Measurements from ENCODE around the gene SNRNP25. TPM values are rescaled to one million over a fixed set of nuclear protein-coding genes. Genes with fewer than 3 reads are reported as not detected.
A peak's percentile ranks its signal among the peaks of the same experiment; 100 is the strongest.

The SNRNP25 gene
- total and polyA plus RNA-seq, 3 donors from 2014 or later = 12.8 to 26.9 (median 17.5) TPM

DNA sequence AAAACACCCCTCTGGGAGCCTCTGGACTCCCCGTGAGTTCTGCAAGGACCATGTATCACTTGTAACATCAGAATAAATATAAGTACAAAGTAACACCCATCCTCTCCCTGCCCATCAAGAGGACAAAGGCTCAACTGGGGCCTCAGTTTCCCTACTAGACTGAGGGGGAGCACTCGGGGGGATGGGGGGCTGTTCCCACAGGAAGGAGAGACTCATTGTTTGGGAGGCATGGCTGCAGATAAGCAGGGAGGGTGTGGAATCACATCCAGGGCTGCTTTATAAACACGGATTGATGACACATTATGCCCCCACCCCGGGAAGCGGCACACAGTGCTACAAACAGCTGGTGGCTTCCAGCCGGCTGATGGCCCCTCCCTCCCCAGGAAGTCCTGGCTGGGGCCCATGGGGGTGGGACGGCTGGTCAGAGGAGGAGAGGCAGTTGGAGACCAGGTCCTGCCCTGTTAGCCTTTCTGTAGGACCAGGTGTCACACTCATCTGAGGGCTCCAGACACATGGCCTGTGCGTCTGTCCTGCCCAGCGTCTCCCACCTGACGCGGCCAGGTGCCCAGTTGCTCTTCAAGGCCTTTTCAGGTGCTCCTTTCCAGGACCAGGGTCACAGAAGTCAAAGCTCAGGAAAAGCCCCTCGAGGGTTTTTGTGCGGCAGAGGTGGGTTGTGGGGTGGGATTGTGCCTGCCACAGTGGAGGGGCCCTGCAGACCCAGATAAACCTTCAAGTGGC, 23.1 kb downstream of the SNRNP25 start:
- no peaks in the 10 kb centered on the region for H3K9me3 ChIP-seq
- peaks cover 29% of the 10 kb centered on the region for H3K4me1 ChIP-seq
- peak; percentile 60 for DNase-seq
- intact Hi-C loops (cut with DNase I; ENCODE audit: low total_unique reads) = no loop called here
- 23 to 38% methylated on average over 6 to 13 of the region's 13 CpGs for WGBS, 2 donors
- TF ChIP-seq POLR2A (IDR thresholded peaks at IDR 0.05) = no peak
- TF ChIP-seq, protein P1, sequence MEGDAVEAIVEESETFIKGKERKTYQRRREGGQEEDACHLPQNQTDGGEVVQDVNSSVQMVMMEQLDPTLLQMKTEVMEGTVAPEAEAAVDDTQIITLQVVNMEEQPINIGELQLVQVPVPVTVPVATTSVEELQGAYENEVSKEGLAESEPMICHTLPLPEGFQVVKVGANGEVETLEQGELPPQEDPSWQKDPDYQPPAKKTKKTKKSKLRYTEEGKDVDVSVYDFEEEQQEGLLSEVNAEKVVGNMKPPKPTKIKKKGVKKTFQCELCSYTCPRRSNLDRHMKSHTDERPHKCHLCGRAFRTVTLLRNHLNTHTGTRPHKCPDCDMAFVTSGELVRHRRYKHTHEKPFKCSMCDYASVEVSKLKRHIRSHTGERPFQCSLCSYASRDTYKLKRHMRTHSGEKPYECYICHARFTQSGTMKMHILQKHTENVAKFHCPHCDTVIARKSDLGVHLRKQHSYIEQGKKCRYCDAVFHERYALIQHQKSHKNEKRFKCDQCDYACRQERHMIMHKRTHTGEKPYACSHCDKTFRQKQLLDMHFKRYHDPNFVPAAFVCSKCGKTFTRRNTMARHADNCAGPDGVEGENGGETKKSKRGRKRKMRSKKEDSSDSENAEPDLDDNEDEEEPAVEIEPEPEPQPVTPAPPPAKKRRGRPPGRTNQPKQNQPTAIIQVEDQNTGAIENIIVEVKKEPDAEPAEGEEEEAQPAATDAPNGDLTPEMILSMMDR (IDR thresholded peaks at IDR 0.05) = no peak
- no peaks in the 10 kb centered on the region for H3K27me3 ChIP-seq
- peak overlapping the region in 1 of 2 donors; percentile 80 for H3K4me3 ChIP-seq
- H3K27ac ChIP-seq = peak overlapping the region; percentile 80 to 89
- no peaks in the 10 kb centered on the region for H3K36me3 ChIP-seq (ENCODE audit: low read depth, missing control alignments)

DNA sequence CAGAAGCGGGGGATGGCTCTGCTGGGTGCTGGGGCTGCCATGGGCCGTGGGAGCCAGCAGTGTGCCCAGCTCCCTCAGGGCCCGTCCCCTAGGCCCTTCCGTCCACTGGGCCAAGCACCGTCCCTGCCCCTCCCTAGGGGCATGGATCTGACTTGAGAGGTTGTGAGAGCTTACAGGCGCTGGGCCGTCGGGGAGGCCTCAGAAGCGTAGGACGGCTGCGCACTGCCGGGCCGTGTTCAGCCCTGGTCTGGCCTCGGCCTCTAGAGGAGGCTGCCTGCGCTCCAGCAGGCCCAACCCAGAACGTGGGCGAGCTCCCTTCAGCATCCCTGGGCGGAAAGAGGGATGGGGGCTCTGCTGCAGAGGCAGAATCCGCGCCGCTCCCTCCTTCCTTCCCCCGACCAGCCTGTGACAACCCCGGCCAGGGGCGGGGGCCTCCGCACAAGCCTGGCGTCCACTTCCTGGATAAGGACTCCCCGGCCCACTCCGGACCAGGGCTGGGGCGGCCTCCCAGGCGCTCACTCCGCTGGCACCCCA, 23.7 kb downstream of the SNRNP25 start:
- intact Hi-C loops (cut with DNase I; ENCODE audit: low total_unique reads) = no loop called here

DNA sequence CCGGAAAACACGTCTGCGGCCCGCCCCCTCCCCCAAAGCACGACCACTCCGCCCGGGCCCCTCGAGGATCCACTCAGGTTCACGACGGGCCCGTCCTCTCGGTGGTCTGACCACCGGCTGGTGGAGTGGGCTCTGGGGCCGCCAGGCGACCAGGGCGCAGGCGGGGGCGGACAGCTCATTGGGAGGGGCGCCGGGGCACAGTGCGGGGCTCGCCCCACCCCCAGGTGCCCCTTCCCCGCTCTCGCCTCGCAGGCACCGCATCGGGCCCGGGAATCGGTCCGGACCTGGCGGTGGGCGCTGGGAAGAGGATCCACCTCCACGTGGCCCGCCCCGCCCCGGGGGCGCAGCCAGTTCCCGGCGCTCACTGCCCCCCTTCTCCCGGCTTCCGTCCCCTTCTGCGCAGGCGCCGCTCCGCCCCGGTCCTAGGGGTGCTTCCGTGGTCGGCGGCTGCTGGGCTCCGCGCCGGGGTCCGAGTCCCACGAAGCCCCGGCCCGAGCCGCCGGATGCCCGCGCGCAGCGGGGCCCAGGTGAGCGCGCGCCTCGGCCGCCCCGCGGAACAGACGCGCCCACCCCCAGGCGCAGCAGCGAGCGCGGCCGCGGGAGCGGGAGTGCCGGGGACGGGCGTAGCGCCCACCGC, 24.3 kb downstream of the SNRNP25 start, which contains the start of gene MPG:
MPG (plus strand) TSS at position 419 of the 637 bp plus-strand sequence; CDS start at position 504, 85 bp downstream.
- Histone ChIP-seq H3K4me3 (peak within 1 kb of the TSS; percentile 80 to 86), H3K9me3 (no peaks in the 10 kb centered on the region), H3K27me3 (no peaks in the 10 kb centered on the region), H3K4me1 (peaks cover 29% of the 10 kb centered on the region), H3K27ac (peak within 1 kb of the TSS; percentile 80 to 89), H3K36me3 (ENCODE audit: low read depth, missing control alignments) (no peaks in the 10 kb centered on the region)
- peak; percentile 83 for DNase-seq
- intact Hi-C loops (cut with DNase I; ENCODE audit: low total_unique reads) = no loop called here
- TF ChIP-seq, protein P1 (IDR thresholded peaks at IDR 0.05) = no peak
- TF ChIP-seq POLR2A (IDR thresholded peaks at IDR 0.05) = no peak
- WGBS, 2 donors = 0% methylated on average over 19 to 31 of the region's 83 CpGs

More for the DNA sequence above, 23.7 kb downstream of the SNRNP25 start:
- no peaks in the 10 kb centered on the region for H3K27me3 ChIP-seq
- TF ChIP-seq, protein P1 (IDR thresholded peaks at IDR 0.05) = no peak
- TF ChIP-seq POLR2A (IDR thresholded peaks at IDR 0.05) = no peak
- DNase-seq = peak; percentile 51
- no peaks in the 10 kb centered on the region for H3K9me3 ChIP-seq
- peaks cover 29% of the 10 kb centered on the region for H3K4me1 ChIP-seq
- H3K4me3 ChIP-seq = peak overlapping the region; percentile 80 to 86
- no peaks in the 10 kb centered on the region for H3K36me3 ChIP-seq (ENCODE audit: low read depth, missing control alignments)
- H3K27ac ChIP-seq = peak overlapping the region; percentile 80 to 89
- WGBS, 2 donors = 11 to 30% methylated on average over 5 to 13 of the region's 31 CpGs

DNA sequence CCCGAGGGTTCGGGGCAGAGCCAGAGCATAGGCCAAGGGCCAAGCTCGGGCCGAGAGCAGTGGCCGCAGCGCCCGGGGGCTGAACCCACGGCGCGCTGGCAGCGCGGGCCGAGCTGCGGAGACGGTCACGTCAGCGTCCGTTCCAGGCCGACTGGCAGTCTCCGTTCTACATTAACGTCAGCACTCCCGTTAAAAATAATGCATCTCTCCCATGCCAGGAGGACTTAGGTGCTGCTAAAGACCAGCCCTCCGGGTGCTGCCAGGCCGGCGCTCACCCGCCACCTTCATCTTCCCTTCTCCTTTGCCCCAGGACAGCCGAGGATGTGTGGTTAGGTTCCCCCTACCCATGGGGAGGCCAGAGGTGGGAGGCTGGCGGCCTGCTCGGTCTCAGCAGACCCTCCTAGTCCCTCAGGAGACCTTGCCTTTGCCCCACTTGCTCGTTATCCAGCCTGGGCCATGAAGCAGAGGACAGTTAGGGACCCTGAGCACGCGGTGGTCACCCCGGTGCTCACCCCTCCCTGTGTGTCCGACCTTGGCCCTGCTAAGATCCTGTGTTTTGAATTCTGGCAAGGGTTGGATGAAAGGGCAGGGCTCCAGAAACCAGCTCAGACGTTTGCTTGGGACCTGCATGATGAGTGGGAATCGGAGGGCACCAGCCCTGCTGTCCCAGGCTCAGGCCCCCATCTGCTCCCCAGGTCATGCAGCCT, 25.0 kb downstream of the SNRNP25 start:
- Histone ChIP-seq H3K4me3 (peak overlapping the region; percentile 80 to 86), H3K4me1 (peaks cover 29% of the 10 kb centered on the region), H3K36me3 (ENCODE audit: low read depth, missing control alignments) (no peaks in the 10 kb centered on the region), H3K9me3 (no peaks in the 10 kb centered on the region), H3K27me3 (no peaks in the 10 kb centered on the region), H3K27ac (peak overlapping the region; percentile 39 to 89)
- intact Hi-C loops (cut with DNase I; ENCODE audit: low total_unique reads) = no loop called here
- no peak for DNase-seq
- TF ChIP-seq, protein P1 (IDR thresholded peaks at IDR 0.05) = no peak
- TF ChIP-seq POLR2A (IDR thresholded peaks at IDR 0.05) = no peak
- 4% methylated on average over 14 to 33 of the region's 36 CpGs for WGBS, 2 donors
